GM19455 (cell line): Measurements from ENCODE around the gene MAGEB5.
"Not testable (repeated sequence)": the region's sequence is repeated elsewhere in the genome, so short reads cannot be mapped to it uniquely, and the experiment has no call there.

Source experiments
- ATAC-seq: cut with Tn5 transposase; IDR thresholded peaks from one replicate; pipeline ENCODE4 v1.9.1; 2021; ENCODE audit not compliant: unreplicated experiment

Gene MAGEB5, protein sequence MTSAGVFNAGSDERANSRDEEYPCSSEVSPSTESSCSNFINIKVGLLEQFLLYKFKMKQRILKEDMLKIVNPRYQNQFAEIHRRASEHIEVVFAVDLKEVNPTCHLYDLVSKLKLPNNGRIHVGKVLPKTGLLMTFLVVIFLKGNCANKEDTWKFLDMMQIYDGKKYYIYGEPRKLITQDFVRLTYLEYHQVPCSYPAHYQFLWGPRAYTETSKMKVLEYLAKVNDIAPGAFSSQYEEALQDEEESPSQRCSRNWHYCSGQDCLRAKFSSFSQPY

GRCh38 chrX:26215869-26216268, at the start of gene MAGEB5:
MAGEB5 (plus strand) TSS chrX:26216169; CDS start chrX:26217302, 1,133 bp downstream.
- ATAC-seq, result no peak

- ATAC-seq, result no peak
These were observed 23.8 kb upstream of the MAGEB5 start, which contains the start of gene MAGEB6 for GRCh38 chrX:26192204-26192603. MAGEB6 (plus strand) TSS chrX:26192440; CDS start chrX:26193847, 1,407 bp downstream.

DNA sequence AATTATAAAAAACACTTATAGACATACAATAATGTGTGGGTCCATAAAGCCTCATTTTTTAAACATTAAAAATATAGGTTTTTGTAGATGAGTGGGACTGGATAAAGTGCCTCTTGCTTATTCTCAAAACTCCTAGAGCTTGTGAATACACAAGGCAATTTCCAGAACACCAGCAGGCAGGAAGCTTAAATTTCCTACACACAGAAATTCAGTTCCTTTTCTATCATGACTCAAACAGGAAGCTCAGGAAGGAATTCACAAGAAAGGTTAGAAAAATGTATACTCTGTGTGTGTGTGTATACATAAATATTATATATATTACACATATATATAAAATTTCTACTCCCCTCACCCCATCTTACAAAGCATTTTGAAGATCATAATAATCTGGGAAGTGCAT, 12.4 kb upstream of the MAGEB5 start:
- no peak for ATAC-seq

DNA sequence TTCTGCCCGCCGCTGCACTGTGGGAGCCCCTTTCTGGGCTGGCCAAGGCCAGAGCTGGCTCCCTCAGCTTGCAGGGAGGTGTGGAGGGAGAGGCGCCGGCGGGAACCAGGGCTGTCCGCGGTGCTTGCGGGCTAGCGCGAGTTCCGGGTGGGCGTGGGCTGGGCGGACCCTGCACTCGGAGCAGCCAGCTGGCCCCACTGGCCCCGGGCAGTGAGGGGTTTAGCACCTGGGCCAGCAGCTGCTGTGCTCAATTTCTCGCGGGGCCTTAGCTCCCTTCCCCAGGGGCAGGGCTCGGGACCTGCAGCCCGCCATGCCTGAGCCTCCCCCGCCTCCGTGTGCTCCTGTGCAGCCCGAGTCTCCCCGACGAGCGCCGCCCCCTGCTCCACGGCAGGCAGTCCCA, 11.3 kb upstream of the MAGEB5 start:
- not testable (repeated sequence) for ATAC-seq

- ATAC-seq, result no peak
These were observed 8.0 kb upstream of the MAGEB5 start for GRCh38 chrX:26208012-26208411.

DNA sequence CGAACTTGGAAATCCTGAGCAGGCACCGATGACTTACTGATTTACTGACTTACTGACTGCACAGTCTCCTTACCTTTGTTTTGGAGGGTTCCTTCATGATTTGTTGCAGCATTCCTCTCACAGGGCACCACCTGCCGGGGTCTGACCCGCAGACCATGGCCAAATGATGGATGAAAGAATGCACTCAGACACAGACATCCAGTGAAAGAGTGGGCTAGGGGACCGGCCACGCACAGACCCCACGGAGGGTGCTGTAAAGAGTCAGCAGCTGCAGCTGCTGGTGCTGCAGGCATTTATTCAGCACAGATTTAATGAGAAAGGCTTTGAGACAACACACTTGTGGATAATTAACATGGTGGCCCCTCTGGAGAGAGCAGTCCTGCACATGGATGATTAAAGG, 3.4 kb downstream of the MAGEB5 start:
- ATAC-seq, result no peak

DNA sequence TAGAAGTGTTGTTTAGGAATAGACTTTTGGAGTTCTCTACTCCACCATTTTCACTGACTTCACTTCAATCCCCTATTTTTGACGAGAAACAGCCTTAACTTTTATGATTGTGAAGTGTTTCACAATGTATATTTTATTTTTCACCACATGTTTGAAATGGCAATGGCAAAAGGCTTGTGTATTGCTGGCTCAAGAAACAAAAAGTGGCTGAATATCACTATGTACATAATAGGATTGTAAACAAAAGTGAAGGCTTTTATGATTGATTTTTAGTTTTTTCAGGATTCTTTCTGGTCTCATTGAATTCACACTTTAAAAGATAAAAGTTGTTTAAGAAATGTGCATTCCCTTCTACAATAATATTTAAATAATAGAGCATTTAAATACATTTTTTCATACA, 18.2 kb downstream of the MAGEB5 start:
- ATAC-seq, result no peak

DNA sequence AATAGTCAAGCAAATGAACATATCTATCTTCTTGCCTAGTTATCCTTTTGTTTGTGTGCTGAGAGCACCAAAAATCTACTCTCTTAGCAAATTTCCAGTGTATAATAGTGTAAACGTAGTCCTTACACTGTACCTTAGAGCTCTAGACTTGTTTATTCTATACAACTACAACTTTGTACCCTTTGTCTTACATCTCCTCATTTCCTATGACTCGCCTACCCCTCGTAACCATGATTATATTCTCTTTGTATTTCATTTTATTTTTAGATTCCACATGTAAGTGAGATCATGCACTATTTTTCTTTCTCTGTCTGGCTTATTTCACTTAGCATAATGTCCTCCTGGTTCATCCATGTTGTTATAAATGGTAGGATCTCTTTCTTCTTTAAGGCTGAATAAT, 37.6 kb downstream of the MAGEB5 start:
- no peak for ATAC-seq

DNA sequence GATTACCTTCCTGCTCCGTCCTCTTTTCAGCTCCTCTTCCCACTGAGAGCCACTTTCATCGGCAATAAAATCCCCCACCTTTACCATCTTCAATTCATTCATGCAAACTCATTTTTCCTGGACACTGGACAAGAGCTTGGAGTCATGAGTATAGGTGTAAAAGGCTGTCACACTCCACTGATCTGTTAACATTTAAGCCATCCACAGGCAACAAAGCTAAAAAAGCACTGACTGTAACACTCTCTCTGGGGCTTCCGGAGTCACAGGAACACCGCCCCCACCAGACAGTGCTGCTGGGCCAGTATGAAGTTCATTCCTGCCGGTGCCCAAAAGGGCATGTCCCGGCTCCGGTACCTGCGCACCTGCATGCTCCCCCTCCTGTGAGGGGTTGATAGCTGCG, 38.5 kb downstream of the MAGEB5 start:
- ATAC-seq, result no peak

DNA sequence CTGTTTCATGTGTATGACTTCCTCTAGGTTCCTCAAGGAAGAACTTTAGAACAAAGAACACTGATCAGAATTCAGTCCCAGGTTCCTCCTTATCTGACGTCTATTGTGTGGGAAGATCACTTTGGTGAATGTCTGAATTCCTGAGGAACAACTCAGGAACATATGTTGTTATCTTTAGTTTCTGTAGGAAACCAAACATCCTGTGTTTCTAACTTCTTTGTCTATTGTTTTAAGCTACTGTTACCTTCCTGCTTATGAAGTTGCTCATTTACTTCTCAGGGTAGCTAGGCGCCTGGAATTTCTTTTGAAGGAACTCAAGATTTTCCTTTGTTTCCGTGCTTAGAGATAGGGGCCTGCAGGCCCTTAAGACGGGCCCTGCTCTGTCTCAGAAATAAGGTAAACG, 46.2 kb downstream of the MAGEB5 start:
- ATAC-seq, result no peak
